ENCODE data around the gene HLA-DQB2.

GRCh38 chr6:32764048-32764447 lies 716 bp upstream of the HLA-DQB2 start:
- no peak for TF ChIP-seq POLR2AphosphoS5 (IDR thresholded peaks at IDR 0.05; ENCODE audit: insufficient read depth, low read depth, low read length)
- no peak for TF ChIP-seq CTCF (IDR thresholded peaks at IDR 0.05; ENCODE audit: extremely low read depth in 1 of 2, insufficient read depth in 1 of 2, low read depth in 1 of 2, low read length in 2 of 2)
- TF ChIP-seq POLR2A (IDR thresholded peaks at IDR 0.05; ENCODE audit: low read depth, low read length), result no peak
- TF ChIP-seq EZH2 (IDR thresholded peaks at IDR 0.05; ENCODE audit: borderline replicate concordance, low read depth, low read length, severe bottlenecking), result no peak
- TF ChIP-seq MAX (IDR thresholded peaks at IDR 0.05; ENCODE audit: insufficient read depth, insufficient read length), result no peak
- no peak for TF ChIP-seq JUN (IDR thresholded peaks at IDR 0.05; ENCODE audit: borderline replicate concordance, insufficient read depth, insufficient read length, low read depth)
- TF ChIP-seq GATA2 (IDR thresholded peaks at IDR 0.05; ENCODE audit: insufficient read depth, insufficient read length, low read depth, low read length), result no peak
